K562 (cell line): ENCODE data around the gene FES. TPM values are rescaled to one million over a fixed set of nuclear protein-coding genes. Genes with fewer than 3 reads are reported as not detected.

Source experiments
- CBX8 ChIP-seq: fragments of 200-600 bp; sonication (generic); IDR thresholded peaks from 2 replicates; pipeline ENCODE4 v1.6.1; 2012; ENCODE audit warnings: borderline replicate concordance, mixed run types, low read depth, mild to moderate bottlenecking, moderate library complexity, mixed read lengths, low read length, control low read depth, inconsistent platforms; ENCODE audit not compliant: poor library complexity, severe bottlenecking; ENCODE audit errors: extremely low read depth
- ELF4 ChIP-seq: fragments of 450-650 bp; formaldehyde crosslinking; IDR thresholded peaks from 2 replicates; pipeline ENCODE4 v1.4.0; 2022; ENCODE audit warnings: missing genetic modification characterization
- ETV1 ChIP-seq: fragments of 450-650 bp; conservative IDR thresholded peaks from 2 replicates; pipeline ENCODE4 v1.6.1; 2016; ENCODE audit warnings: missing genetic modification characterization, control low read depth, low read depth, missing compliant biosample characterization
- ETV5 ChIP-seq: sonication (generic); formaldehyde crosslinking; IDR thresholded peaks from 2 replicates; pipeline ENCODE4 v1.4.0; 2020; ENCODE audit warnings: low read depth, mild to moderate bottlenecking, missing genetic modification reagents
- EWSR1 ChIP-seq: fragments of 450-650 bp; IDR thresholded peaks from 2 replicates; pipeline ENCODE4 v1.6.1; 2018; ENCODE audit warnings: borderline replicate concordance, mild to moderate bottlenecking, low read depth, moderate library complexity; ENCODE audit not compliant: partially characterized antibody
- ILF3 ChIP-seq: fragments of 450-650 bp; IDR thresholded peaks from 2 replicates; pipeline ENCODE4 v1.6.1; 2018; ENCODE audit warnings: antibody characterized with exemption, mild to moderate bottlenecking, moderate library complexity, borderline replicate concordance
- KDM1A ChIP-seq, 2 experiments: fragments of 450-650 bp; IDR thresholded peaks; 2 replicates each; pipeline ENCODE4 v1.6.1; 2016; ENCODE audit warnings: mild to moderate bottlenecking in 2 of 2
- POLR2AphosphoS5 ChIP-seq: IDR thresholded peaks from 2 replicates; pipeline ENCODE4 v1.6.1; 2011; ENCODE audit warnings: mild to moderate bottlenecking, low read depth, low read length, moderate library complexity; ENCODE audit not compliant: control insufficient read depth, insufficient read depth
- RBFOX2 ChIP-seq: fragments of 200-400 bp; formaldehyde crosslinking; IDR thresholded peaks from 2 replicates; pipeline ENCODE4 v1.6.1; 2017; ENCODE audit warnings: low read depth, mild to moderate bottlenecking, low read length, moderate library complexity
- SMAD4 ChIP-seq: fragments of 250-450 bp; sonication (Bioruptor Pico); conservative IDR thresholded peaks from 2 replicates; pipeline ENCODE4 v1.8.0; 2021; ENCODE audit warnings: inconsistent platforms, mild to moderate bottlenecking, moderate library complexity
- SMARCA4 ChIP-seq: fragments of 450-650 bp; IDR thresholded peaks from 2 replicates; pipeline ENCODE4 v1.6.1; 2016
- SMARCE1 ChIP-seq: fragments of 450-650 bp; IDR thresholded peaks from 2 replicates; pipeline ENCODE4 v1.7.1; 2016; ENCODE audit warnings: mild to moderate bottlenecking
- TBP ChIP-seq: optimal IDR thresholded peaks from 2 replicates; pipeline ENCODE3; 2011; ENCODE audit warnings: low read depth, low read length, improper control_type of control experiment
- TCFL5 ChIP-seq: fragments of 250-450 bp; sonication (Bioruptor Pico); conservative IDR thresholded peaks from 2 replicates; pipeline ENCODE4 v1.6.1; 2021; ENCODE audit warnings: mild to moderate bottlenecking, moderate library complexity, matching md5 sums
- YY1 ChIP-seq, 3 experiments: IDR thresholded peaks; 2 replicates each; pipeline ENCODE4 v1.6.1; 2011; ENCODE audit warnings: low read length in 2 of 3, mild to moderate bottlenecking in 2 of 3, moderate library complexity in 2 of 3, borderline replicate concordance in 1 of 3, control low read depth in 1 of 3, low read depth in 1 of 3; ENCODE audit not compliant: insufficient read depth in 3 of 3, insufficient replicate concordance in 2 of 3, control insufficient read depth in 1 of 3, insufficient read length in 1 of 3; ENCODE audit errors: extremely low read depth in 1 of 3
- ZKSCAN3 ChIP-seq: fragments of 250-450 bp; sonication (Bioruptor Pico); IDR thresholded peaks from 2 replicates; pipeline ENCODE4 v1.4.0; 2020
- polyA plus RNA-seq, 8 experiments: library from polyadenylated mRNA; depleted of rRNA in 4 of 8; stranded (reverse) in 5 of 8; unstranded in 3 of 8; fragments of >200 nt; fragmentation: Nextera tagmentation in 2 of 8; fragmentation: Illumina TruSeq in 1 of 8; extraction: Ambion mirVana in 2 of 8; extraction: Trizol in 1 of 8; gene quantifications; 2 replicates each; pipeline versions ENCODE4 v1.2.1 to v1.2.3, GENCODE V29; 2011 to 2014; ENCODE audit warnings: inconsistent platforms in 1 of 8, missing spikeins in 1 of 8
- total RNA-seq, 7 experiments: library from RNA; depleted of rRNA in 6 of 7; stranded (reverse); fragments of >200 nt in 6 of 7; fragmentation: Illumina TruSeq in 2 of 7; extraction: Trizol in 2 of 7; gene quantifications; 2 replicates each; pipeline versions ENCODE4 v1.2.1 to v1.2.3, GENCODE V29; 2011 to 2021; ENCODE audit warnings: low replicate concordance in 1 of 7
- TF ChIP-seq, protein P1 (sequence below), 2 experiments: fragments of 250-450 bp in 1 of 2; fragments of 450-650 bp in 1 of 2; sonication (Bioruptor Pico) in 1 of 2; IDR thresholded peaks; 2 replicates each; pipeline versions ENCODE4 v1.6.1 to v1.8.0; 2016 to 2021; ENCODE audit warnings: mild to moderate bottlenecking in 2 of 2, moderate library complexity in 2 of 2, missing compliant biosample characterization in 1 of 2, missing genetic modification characterization in 1 of 2
- TF ChIP-seq, protein P2 (sequence below): sonication (generic); formaldehyde crosslinking; IDR thresholded peaks from 2 replicates; pipeline ENCODE4 v1.8.0; 2023; ENCODE audit warnings: missing genetic modification reagents, mild to moderate bottlenecking, borderline replicate concordance
- TF ChIP-seq, protein P3 (sequence below): fragments of 450-650 bp; IDR thresholded peaks from 2 replicates; pipeline ENCODE4 v1.6.1; 2016

FES gene
- total and polyA plus RNA-seq, 9 of the 15 experiments (the other 6 are each of a cell fraction or from before 2014, with no cell fraction given): 0.38 to 2.6 (median 0.82) TPM

DNA sequence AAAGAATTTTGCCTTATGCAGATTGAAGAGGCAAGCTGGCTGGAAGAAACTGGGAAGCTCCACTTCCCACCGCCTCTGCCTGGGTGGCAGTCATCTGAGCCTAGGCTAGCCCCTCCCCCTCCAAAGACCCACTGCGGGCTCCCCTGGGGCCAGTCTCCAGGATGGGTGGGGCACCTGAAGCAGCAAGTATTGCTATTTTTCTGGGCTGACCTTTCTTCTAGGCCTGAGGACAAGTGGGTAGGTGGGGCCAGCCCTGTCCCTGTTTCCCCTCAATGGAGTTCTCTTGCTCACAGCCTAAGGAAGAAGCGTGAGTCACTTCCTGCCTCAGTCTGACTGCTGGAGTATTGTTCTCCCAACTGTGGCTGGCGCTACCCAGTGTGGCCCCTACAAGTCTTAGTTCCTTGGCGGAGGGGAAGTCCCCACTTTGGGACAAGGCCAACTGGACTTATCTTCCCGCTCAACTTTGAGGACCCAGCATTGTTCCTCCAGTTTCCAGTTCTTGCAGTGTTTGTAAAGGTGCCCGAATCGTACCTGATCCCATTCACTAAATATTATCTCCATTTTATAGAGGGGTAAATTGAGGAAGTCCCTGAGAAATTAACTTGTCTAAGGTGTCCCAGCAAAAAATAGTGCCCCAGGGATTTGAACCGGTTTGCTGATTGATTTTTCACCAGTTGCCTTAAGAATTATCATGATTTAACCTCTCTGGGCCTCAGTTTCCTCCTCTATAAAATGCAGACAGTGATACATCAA is 14.5 kb upstream of the FES start (continued):
- TF ChIP-seq SMARCE1 (peak; percentile 61), ZKSCAN3 (CRISPR knock-in tag) (peak; percentile 76), TCFL5 (CRISPR knock-in tag) (0 out of 2 replicates have a peak, but pooled peaks have one; percentile 5), POLR2AphosphoS5 (peak; percentile 54; the same call in 1 of the 2 replicates), ETV5 (CRISPR knock-in tag) (peak; percentile 96), ELF4 (CRISPR knock-in tag) (0 out of 2 replicates have a peak, but pooled peaks have one; percentile 28), CBX8 (no peak), TBP (peak; percentile 79), SMAD4 (CRISPR knock-in tag) (peak; percentile 53; the same call in 1 of the 2 replicates), EWSR1 (no peak), SMARCA4 (peak; percentile 84), RBFOX2 (peak; percentile 61), KDM1A (IDR thresholded peaks at IDR 0.05) (no peak), ETV1 (tag) (peak; percentile 94), ILF3 (0 out of 2 replicates have a peak, but pooled peaks have one; percentile 62), YY1 (IDR thresholded peaks at IDR 0.05; ENCODE audit: borderline replicate concordance in 1 of 3, control insufficient read depth in 1 of 3, extremely low read depth in 1 of 3, insufficient read depth in 3 of 3, insufficient read length in 1 of 3, insufficient replicate concordance in 2 of 3, low read depth in 1 of 3, low read length in 2 of 3) (peak in 1 of 3 experiments; percentile 72)
- TF ChIP-seq, protein P1, sequence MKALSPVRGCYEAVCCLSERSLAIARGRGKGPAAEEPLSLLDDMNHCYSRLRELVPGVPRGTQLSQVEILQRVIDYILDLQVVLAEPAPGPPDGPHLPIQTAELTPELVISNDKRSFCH (CRISPR knock-in tag; IDR thresholded peaks at IDR 0.05): no peak
- TF ChIP-seq, protein P1 (tag; IDR thresholded peaks at IDR 0.05): peak; percentile 64; the same call in 1 of the 2 replicates
- TF ChIP-seq, protein P2, sequence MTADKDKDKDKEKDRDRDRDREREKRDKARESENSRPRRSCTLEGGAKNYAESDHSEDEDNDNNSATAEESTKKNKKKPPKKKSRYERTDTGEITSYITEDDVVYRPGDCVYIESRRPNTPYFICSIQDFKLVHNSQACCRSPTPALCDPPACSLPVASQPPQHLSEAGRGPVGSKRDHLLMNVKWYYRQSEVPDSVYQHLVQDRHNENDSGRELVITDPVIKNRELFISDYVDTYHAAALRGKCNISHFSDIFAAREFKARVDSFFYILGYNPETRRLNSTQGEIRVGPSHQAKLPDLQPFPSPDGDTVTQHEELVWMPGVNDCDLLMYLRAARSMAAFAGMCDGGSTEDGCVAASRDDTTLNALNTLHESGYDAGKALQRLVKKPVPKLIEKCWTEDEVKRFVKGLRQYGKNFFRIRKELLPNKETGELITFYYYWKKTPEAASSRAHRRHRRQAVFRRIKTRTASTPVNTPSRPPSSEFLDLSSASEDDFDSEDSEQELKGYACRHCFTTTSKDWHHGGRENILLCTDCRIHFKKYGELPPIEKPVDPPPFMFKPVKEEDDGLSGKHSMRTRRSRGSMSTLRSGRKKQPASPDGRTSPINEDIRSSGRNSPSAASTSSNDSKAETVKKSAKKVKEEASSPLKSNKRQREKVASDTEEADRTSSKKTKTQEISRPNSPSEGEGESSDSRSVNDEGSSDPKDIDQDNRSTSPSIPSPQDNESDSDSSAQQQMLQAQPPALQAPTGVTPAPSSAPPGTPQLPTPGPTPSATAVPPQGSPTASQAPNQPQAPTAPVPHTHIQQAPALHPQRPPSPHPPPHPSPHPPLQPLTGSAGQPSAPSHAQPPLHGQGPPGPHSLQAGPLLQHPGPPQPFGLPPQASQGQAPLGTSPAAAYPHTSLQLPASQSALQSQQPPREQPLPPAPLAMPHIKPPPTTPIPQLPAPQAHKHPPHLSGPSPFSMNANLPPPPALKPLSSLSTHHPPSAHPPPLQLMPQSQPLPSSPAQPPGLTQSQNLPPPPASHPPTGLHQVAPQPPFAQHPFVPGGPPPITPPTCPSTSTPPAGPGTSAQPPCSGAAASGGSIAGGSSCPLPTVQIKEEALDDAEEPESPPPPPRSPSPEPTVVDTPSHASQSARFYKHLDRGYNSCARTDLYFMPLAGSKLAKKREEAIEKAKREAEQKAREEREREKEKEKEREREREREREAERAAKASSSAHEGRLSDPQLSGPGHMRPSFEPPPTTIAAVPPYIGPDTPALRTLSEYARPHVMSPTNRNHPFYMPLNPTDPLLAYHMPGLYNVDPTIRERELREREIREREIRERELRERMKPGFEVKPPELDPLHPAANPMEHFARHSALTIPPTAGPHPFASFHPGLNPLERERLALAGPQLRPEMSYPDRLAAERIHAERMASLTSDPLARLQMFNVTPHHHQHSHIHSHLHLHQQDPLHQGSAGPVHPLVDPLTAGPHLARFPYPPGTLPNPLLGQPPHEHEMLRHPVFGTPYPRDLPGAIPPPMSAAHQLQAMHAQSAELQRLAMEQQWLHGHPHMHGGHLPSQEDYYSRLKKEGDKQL (CRISPR knock-in tag): no peak
- TF ChIP-seq, protein P3, sequence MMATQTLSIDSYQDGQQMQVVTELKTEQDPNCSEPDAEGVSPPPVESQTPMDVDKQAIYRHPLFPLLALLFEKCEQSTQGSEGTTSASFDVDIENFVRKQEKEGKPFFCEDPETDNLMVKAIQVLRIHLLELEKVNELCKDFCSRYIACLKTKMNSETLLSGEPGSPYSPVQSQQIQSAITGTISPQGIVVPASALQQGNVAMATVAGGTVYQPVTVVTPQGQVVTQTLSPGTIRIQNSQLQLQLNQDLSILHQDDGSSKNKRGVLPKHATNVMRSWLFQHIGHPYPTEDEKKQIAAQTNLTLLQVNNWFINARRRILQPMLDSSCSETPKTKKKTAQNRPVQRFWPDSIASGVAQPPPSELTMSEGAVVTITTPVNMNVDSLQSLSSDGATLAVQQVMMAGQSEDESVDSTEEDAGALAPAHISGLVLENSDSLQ: peak; percentile 41
